Activated CD4-positive, CD25-positive, alpha-beta regulatory T cell treated with anti-CD3 and anti-CD28 coated beads, Interleukin-2, amount 50 U/mL, for 72 hours (primary cell): ENCODE data around the gene GRM8.
"Not testable (repeated sequence)": the region's sequence is repeated elsewhere in the genome, so short reads cannot be mapped to it uniquely, and the experiment has no call there.

ENCODE experiments used
- DNase-seq: peaks from one replicate; pipeline ENCODE4 v3.0.0; 2021

Gene GRM8

DNA sequence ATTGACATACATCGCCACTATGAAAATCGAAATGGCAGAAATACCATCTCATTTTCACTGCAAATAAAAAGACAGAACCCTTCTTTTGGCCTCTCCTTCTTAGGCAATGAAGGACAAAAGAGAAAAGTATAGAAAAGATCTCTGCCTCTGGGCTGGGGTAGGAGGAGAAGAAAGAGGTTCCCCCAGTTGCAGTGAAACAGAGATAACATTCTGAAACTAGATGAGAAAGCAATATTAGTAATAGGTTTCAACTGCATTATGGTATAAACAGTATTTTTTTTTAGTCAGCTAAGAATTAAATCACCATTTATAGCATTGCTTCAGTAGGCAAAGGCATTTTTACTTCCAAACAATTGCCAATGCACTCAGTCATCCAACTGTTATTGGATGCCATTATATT is 347.5 kb downstream of the GRM8 start:
- not testable (repeated sequence) for DNase-seq

DNA sequence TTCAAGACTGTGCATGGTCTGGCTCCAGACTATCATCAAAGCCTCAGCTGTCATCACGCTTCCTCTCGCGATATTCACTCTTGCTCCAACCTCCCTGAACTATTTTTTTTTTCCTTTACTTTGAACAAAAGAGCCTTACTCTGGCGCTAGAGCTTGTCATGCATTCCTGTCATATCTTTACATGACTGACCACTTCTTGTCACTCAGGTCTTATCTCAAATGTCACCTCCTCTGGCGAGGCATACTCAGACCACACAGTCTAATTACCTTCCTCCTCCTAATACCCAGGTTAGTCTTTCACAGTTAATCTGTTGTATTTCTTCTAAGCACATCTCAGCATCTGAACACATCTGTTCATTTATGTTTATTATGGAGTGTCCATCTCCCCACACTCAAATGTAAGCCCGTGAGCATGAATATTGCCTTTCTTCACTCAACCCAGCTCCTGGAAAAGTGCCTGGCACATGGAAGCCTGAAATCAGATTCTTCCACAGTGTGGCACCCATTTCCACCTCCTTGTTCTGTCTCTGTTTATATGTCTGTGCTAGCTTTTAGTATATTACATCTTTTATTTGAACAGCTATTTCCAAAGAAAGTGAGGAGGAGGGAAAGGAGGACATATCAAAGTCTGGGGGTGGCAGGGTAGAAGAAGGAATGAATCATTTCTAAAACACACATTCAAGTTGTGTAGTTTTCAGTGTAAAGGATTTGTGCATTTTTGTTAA is 351.5 kb downstream of the GRM8 start:
- DNase-seq = not testable (repeated sequence)

DNA sequence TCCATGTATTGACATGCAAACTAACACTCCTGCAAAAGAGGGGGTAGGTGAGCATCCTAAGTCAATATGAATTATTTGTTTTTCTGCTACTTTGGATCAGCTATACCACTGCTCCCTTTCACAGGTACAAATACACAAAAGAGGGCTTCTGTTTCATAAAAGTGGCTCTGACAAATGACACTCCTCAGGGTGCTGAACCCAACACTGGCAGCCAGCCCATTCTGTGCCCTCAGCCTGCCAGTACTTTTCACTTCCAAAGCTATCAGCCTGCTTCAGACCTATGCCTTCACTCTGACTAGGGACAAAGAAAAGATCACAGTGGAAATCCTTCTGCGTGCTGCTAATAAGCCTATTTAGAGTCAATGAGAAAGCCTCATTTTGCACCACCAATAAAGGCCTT is 364.8 kb downstream of the GRM8 start:
- not testable (repeated sequence) for DNase-seq

DNA sequence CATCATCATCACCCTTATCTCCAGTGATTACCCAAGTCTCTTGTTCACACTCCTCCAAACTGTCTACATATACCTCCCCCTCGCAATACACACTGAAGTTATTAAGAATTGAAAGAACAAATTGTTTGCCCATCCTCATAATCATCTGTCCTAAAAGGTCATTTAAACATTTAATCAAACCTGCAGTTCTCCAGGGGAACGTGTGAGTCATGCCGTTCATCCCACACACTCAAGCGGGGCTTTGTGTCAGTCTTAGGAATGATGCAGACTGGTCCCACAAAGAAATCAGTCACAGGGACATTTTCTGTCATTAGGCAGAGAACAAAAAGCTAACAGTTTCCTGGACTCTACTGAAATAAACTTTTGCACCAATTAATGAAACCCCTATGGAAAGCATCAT is 365.2 kb downstream of the GRM8 start:
- DNase-seq = not testable (repeated sequence)

DNA sequence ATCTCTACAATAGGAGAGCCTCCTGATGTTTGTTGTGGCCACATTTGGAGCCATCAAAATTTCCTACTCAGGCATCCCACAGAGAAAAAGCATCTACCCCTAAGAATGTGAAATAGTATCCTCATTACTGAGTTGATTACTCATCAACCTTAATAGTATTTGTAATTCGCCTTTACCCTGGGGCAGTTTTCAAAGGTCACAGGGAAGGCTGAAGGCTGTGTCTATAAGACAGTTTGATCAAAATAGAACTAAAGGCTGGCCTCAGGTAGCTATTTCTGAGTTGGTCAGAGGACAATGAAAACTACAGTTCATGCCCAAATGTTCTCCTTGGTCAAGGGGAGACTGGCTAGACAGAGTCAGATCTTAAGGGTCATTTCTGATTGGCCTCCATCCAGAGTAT is 370.0 kb downstream of the GRM8 start:
- DNase-seq = not testable (repeated sequence)

DNA sequence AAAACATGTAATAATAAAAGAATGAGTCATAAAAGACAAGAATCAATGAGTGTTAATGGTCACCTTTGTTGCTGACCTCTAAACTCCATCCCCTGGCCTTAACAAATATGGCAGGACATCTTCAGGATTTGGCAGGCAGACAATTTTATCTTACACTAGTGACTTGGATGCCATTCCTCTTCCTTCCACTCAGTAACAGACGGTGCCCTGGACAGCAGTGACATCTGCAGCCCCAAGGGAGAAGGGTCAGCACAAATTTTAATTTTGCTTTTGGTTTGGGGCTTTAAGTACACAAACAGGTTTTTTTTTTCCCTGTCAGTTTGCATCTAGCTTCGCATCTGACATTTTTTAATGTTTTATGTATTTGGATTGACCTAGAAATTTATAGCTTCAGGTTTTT is 370.8 kb downstream of the GRM8 start:
- not testable (repeated sequence) for DNase-seq

DNA sequence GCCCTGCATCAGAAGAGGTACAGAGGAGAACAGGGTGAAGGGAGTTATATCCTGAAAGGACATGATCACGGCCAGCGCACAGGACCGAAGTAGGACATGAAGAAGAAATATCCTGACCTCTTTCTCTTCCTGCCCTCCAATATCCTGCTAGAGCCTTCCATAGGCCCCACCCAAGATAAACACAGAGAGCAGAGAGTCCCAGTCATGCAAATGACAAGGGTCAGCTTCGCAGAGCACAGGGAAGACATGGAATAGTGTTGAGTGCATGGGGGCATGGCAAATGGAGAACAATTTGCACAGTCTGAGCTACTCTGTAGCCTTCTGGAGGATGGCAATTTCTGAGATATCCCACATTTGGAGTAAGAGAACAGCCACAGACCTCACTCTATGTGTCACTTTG is 371.4 kb downstream of the GRM8 start:
- DNase-seq = no peak

DNA sequence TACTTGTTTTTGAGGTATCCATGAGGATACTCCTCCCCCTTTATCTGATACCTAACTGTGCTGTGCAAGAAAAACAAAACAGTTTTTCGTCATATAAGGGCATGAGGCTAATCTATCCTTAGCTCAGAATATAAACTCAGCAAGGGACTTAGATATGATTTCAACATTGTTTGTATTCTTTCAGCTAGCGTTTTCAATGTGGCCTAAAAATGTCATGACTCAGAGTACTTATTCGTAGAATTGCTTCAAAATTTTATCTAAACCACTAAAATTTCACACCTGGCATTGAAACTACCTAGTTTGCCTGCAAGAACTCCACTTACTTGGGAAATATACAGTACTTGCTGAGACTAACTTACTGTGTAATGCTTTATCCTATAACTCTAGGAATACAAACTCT is 376.2 kb downstream of the GRM8 start:
- DNase-seq = not testable (repeated sequence)

DNA sequence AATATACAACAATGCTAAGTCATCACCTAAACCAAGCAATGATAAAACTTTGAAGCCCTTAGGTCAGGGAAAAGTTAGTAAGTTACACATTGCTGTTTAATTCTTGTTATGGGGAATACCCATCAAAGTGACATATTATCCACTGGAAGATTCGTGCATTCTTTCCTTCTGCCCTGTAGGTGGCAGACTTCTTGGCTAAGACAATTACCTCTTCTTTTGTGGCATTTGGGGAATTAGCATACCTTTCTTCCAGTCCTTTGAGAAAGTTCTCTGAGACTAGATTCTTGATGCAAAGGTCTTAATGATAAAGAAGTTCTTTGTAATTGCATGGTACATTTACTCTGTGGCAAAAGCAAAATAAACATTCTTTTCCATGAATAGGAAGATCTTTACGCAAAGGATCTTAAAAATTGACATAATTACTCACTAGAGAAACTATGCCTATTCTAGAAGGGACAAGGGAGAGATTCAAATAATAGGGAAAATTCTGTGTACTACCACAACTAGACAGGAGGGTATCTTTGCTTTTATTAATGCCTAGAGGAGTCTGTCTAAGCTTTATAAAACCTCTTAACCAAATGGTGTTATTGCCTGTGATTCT is 395.9 kb downstream of the GRM8 start:
- DNase-seq = no peak

DNA sequence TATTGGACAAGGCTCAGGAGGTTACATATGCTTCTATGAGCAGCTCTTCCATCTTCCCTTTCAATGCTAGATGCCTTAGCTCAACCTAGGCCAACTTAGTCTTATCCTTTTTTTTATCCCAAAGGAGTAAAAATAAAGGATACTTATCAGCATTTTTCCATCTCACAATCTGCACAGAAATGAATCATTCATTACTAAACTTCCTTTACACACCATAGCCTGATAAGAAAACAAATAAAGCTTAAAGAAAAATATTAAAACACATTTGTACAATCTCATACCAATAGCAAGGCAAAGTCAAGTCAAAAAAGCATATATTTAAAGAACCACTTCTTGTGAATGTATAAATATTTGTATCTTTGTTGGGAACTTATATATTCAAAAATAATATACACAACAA is 407.4 kb downstream of the GRM8 start:
- DNase-seq = no peak

DNA sequence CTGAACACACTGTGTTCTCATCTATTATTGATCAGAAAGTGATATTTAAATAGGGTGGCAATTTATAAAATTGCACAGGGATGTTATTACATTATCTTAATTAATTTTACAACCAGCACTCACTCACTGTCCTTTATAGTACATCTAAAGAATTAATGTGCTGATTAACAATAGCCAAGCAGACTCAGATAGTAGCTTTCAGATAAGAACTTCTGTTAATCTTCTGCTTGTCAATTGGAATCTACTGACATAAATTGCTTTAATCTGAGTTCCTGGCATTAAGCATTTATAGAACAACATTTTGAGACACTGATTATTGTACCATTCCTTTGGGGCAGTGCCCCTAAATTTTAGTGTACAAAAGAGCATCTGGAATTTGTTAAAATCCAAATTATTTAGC is 408.9 kb downstream of the GRM8 start:
- DNase-seq = no peak

DNA sequence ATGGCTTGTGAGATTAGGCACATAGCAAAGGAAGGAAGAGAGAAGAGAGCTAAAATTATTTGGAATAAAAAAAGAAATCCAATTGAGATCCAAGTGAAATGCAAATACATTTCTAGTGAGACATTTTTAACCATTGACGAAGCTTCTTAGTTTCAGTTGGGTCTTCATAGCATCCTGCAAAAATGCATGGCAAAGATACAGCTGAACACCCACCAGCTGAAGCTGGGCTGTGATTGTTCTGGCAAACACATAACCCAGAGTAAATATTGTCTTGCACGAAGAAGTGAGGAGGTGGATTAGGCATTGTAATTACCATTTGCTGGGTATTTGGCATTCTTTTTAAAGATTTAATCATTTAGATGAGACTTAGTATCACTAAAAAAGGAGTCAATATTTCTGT is 409.4 kb downstream of the GRM8 start:
- no peak for DNase-seq

DNA sequence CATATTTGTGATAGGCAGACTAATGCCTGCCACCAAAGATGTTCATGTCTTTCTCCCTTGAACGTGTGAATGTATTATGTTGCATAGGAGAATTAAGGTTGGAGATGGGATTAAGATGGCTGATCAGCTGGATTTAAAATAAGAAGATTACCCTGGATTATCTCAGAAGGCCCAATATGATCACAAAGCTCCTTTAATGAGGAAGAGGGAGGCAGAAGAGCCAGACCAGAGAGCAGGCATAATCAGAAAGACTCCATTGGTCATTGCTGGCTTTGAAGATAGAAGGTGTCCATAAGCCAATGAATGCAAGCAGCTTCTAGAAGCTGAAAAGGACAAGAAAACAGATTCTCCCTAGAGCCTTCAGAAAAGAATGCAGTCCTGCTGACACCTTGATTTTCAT is 410.3 kb downstream of the GRM8 start:
- DNase-seq = no peak

DNA sequence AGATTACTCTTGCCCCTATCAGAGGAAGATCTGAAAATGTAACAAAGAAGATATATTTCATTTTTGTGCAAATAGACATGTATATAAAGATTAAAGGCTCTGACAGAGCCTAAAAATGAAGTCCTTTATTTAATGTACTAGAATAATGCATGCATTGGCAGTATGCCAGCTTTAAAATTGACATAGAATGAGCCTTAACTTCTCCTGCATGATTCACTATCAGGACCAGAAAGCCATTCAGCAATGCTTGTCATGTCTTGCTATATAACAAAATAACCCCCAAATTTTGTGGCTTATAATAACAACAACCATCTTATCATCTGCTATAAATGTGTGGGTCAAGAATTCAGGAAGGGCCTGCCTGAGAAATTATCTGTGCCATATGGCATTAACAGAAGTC is 411.9 kb downstream of the GRM8 start:
- no peak for DNase-seq

DNA sequence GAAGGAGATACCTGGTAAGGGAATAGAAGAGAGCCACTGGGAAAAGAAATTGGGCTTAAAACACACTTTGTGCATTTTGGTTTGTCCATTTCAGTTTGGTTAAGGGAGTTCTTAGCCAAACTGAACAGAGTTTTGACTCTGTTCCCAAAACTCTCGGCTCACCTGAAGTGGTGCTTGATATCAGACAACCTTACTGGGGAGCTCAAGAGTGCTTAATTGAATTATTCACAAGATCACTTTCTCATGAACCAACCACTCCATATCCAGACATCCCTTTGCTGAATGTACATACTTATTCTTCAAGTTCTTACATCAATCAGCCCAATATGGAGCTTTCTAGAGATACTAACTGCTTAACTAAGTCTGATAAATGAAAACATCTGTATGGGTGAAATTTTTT is 413.1 kb downstream of the GRM8 start:
- DNase-seq = no peak

DNA sequence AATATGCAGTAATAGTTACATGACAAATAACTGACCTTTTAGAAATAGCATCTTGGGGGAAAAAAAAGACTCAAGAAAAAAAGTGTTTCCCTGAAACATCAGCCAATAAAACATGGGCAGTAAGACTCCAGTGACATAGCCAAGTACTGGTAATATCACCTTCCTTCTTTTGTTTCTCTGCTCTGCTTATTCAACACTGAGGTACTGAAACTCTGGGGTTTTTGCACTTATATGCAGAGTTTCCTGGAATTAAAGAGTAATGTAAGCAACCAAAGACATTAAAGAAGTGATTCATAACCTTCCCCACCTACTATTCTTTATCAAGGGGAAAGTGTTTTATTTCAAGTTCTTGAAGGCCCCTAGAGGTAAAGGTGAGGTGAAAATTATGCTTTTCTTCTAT is 414.5 kb downstream of the GRM8 start:
- DNase-seq = no peak

DNA sequence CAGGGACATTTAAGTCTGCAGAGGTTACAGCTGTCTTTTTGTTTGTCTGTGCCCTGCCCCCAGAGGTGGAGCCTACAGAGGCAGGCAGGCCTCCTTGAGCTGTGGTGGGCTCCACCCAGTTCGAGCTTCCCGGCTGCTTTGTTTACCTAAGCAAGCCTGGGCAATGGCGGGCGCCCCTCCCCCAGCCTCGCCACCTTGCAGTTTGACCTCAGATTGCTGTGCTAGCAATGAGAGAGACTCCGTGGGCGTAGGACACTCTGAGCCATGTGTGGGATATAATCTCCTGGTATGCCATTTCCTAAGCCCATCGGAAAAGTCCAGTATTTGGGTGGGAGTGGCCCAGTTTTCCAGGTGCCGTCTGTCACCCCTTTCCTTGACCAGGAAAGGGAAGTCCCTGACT is 421.5 kb downstream of the GRM8 start:
- not testable (repeated sequence) for DNase-seq

DNA sequence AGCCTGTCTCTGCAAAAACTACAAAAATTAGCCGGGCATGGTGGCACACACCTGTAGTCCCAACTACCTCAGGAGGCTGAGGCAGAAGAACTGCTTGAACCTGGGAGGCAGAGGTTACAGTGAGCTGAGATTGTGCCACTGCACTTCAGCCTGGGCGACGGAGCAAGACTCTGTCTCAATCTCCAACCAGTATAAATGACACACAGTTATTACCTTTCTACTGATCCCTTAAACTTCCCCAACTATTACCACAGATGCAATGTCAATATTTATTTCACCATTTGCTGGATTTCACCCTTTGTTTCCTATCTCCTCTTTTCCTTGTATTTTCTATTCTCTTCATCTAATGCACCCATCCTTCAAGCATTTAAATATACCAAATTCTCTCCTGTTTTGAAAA is 431.8 kb downstream of the GRM8 start:
- no peak for DNase-seq

DNA sequence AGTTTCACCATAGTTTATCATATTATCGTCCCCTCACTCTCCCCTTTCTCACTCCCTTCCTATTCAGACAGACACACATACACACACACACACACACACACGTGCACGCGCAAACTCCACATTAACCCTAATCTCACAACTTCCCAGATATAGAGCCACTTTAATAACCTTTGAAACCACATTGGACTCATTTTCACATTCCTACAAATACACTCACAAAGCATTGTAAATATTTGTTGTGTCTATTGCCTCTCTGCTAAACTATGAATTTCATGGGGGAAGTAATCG is 433.6 kb downstream of the GRM8 start:
- no peak for DNase-seq

DNA sequence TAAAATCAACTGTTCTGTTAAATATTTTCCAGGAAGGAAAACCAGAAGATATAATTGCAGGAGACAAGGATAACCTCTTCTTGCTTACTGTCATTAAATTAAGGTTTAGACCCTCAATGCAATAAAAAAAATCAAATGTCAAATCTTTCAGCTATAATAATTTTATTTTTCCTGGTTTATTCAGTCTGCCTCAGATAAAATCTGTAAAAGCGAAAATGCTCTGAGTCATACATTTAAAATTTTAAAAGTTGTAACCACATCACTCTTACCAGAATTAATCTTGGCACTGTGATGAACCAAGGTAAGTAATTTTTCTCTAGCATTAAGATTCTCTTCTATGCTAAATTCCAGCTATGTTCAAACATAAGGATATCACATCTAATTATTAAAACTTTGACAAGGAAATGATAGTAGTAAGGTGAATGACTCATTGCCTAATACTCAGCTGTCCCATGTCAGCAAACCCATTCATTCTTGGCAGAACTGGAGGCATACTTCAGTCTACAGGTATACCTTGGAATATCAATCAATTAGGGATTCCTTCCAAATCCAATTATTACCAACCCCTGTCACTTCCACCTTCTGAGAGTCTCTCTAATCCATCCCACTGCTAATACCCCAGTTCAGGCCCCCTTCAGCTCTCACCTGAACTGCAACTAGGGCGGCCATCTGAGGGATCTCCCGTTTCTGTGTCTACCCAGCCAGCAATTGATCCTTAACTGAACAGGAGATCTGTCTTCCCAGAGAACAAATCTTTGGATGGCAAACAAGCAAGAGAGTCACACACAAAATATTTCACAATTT is 434.1 kb downstream of the GRM8 start:
- no peak for DNase-seq

DNA sequence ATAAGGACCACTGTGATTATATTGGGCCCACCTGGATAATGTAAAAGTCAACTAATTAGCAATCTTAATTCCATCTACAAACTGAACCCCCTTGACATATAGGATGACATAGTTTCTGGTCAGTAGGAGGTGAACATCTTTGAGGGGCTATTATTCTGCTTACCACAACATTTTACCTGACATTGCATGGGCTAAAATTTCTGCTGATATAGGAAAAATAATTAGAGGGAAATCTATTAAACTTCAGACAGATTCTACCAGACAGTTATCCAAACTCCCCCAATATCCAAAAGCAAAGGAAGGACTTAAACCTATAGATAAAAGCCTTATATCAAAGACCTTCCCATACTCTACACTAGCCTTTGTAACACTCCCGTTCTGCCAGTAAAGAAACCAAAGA is 443.6 kb downstream of the GRM8 start:
- DNase-seq = no peak

DNA sequence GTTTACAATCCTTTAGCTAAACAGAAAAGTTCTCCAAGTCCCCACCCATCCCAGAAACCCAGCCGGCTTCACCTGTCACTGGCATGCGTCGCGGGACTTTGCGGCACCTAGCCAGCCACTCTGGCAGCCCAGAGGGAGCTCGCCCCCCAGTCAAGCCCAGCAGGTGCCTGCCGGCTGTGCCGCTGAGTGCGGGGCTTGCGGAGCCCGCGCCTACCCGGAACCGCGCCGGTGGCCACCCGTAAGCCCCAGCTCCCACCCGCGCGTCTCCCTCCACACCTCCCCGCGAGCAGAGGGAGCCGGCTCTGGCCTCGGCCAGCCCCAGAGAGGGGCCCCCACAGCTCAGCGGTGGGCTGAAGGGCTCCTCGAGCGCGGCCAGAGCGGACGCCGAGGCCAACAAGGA is 446.1 kb downstream of the GRM8 start:
- DNase-seq = no peak

DNA sequence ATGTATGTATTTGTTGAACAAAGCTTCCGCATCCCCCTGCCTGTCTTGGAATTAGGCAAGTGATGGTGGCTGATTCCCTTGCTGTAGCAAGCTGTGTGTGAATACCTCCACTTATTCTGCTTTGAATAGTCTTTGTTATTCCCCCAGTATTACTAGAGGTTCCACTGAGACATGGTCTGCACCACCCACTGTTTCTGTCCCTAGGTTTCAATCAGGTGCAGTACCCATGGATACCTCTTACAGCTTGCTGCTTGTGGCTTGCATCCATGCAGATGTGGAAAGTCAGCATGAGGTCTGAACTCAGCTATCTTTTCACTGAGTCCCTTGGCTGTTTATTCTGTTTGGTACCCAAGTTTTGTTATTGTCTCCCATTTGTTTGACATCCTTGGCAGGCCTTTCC is 447.4 kb downstream of the GRM8 start:
- DNase-seq = no peak

DNA sequence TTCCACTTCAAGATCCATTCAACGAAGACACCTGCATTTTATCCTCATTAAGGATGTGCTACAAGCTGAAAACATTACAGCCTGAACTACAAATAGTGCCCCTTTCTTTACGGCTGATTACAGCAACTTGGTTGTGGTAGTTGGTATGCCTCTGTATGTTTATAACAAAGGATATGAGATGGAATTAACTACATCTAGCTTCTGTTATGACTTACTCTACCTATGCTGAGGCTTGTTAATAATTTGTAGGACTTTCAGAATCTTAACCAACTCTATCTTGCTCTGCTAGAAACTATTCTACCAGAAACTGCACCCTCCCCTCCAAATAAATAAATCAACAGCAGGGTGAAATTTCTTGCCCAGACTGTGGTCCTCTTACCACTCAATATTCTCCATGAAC is 448.1 kb downstream of the GRM8 start:
- DNase-seq = no peak

DNA sequence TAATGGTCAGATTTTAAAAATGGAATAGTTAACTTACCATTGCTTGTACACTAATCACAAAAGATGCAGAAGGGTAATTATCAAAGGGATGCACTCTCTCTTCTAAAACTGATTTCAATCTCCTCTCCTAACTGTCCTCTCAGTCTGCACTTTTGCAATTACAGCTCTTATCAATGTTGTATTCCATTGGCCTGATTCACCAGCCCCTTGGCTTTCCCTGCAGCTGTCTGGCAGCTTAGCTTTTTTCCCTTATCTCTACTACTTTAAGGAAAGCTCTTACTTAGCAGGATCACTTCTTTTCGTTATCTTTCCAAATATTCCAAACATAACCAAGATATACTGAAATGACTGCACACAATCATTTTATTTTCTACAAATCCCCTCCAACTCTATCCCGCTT is 448.8 kb downstream of the GRM8 start:
- no peak for DNase-seq
